Prostate gland (tissue), 2 donors: ENCODE data around the gene FAM161B. TPM values are rescaled to one million over a fixed set of nuclear protein-coding genes. Genes with fewer than 3 reads are reported as not detected.

Source experiments
- DNase-seq: peaks from one replicate; pipeline ENCODE4 v3.0.0-alpha.2; 2019; ENCODE audit warnings: low spot score
- H3K27ac ChIP-seq, 2 donors: fragments of 200-600 bp; sonication (generic); 2 replicates each; pipeline ENCODE4 v1.5.1; 2017 to 2019
- H3K27me3 ChIP-seq: fragments of 200-600 bp; sonication (generic); replicated peaks from 2 replicates; pipeline ENCODE4 v1.5.1; 2019; ENCODE audit not compliant: insufficient read depth
- H3K36me3 ChIP-seq, 2 donors: fragments of 200-600 bp; sonication (generic); 1 replicate in 1 of 2; 2 replicates in 1 of 2; pipeline versions ENCODE4 v1.5.1 to v1.8.1; 2017 to 2019
- H3K4me1 ChIP-seq: fragments of 200-600 bp; sonication (generic); replicated peaks from 2 replicates; pipeline ENCODE4 v1.5.1; 2019
- H3K4me3 ChIP-seq, 2 donors: fragments of 200-600 bp; sonication (generic); 2 replicates each; pipeline ENCODE4 v1.5.1; 2017 to 2019
- H3K9me3 ChIP-seq: fragments of 200-600 bp; sonication (generic); 2 replicates; pipeline ENCODE4 v1.5.1; 2017
- CTCF ChIP-seq, 4 experiments: fragments of 200-600 bp in 2 of 4; fragments of 450-650 bp in 2 of 4; sonication (generic) in 2 of 4; IDR thresholded peaks; 1 replicate in 3 of 4; 2 replicates in 1 of 4; pipeline ENCODE4 v1.5.1; 2016 to 2019; ENCODE audit warnings: antibody characterized with exemption in 4 of 4, mild to moderate bottlenecking in 2 of 4, moderate library complexity in 2 of 4
- POLR2A ChIP-seq: fragments of 450-650 bp; IDR thresholded peaks from one replicate; pipeline ENCODE4 v1.6.1; 2016; ENCODE audit warnings: antibody characterized with exemption, mild to moderate bottlenecking
- POLR2AphosphoS5 ChIP-seq: sonication (generic); formaldehyde crosslinking; IDR thresholded peaks from one replicate; pipeline ENCODE4 v1.6.1; 2017; ENCODE audit warnings: antibody characterized with exemption
- WGBS: methylation state at CpG from one replicate; pipeline ENCODE4 v1.1.5; 2018; 5-methylcytosine and 5-hydroxymethylcytosine counted together
- intact Hi-C: fragments of 100-400 bp; cut with DNase I; formaldehyde crosslinking; loops from one replicate; pipeline ENCODE4 v1.14.2; 2022
- total RNA-seq, 2 donors: library from RNA; depleted of rRNA; stranded (reverse); fragments of >200 nt; gene quantifications; one replicate each; pipeline ENCODE4 v1.1.0, GENCODE V29; 2016

The FAM161B gene
- total RNA-seq, 2 donors from 2014 or later = 9.3 to 13.8 TPM

- intact Hi-C loops = no loop called here
- Histone ChIP-seq H3K27ac (peak overlapping the region; percentile 51 to 70), H3K9me3 (no peaks in the 10 kb centered on the region), H3K4me1 (no peaks in the 10 kb centered on the region), H3K27me3 (no peaks in the 10 kb centered on the region), H3K36me3 (no peaks in the 10 kb centered on the region), H3K4me3 (no peak overlapping the region)
- TF ChIP-seq CTCF (IDR thresholded peaks at IDR 0.05) (no peak), POLR2A (no peak), POLR2AphosphoS5 (peak; percentile 24)
- 27% methylated on average over 4 of the region's 4 CpGs for WGBS
- no peak for DNase-seq
Observed at GRCh38 chr14:73977896-73978295, 28.0 kb upstream of the FAM161B start.

- H3K36me3 ChIP-seq = no peaks in the 10 kb centered on the region
- intact Hi-C loops = no loop called here
Observed at GRCh38 chr14:73976125-73976524, 26.2 kb upstream of the FAM161B start.

GRCh38 chr14:73973497-73973896, 23.6 kb upstream of the FAM161B start:
- Histone ChIP-seq H3K36me3 (peaks cover 0 to 4% of the 10 kb centered on the region in 2 donors), H3K4me3 (no peak overlapping the region), H3K4me1 (no peaks in the 10 kb centered on the region), H3K27me3 (no peaks in the 10 kb centered on the region), H3K27ac (no peak overlapping the region), H3K9me3 (no peaks in the 10 kb centered on the region)
- TF ChIP-seq POLR2A (no peak), CTCF (IDR thresholded peaks at IDR 0.05) (no peak)
- intact Hi-C loops = no loop called here
- no peak for DNase-seq
- 87% methylated on average over 2 of the region's 2 CpGs for WGBS

More at GRCh38 chr14:73976125-73976524, 26.2 kb upstream of the FAM161B start:
- no peaks in the 10 kb centered on the region for H3K9me3 ChIP-seq
- no peak overlapping the region for H3K27ac ChIP-seq
- 79% methylated on average over 6 of the region's 6 CpGs for WGBS
- H3K4me1 ChIP-seq = no peaks in the 10 kb centered on the region
- TF ChIP-seq POLR2AphosphoS5 = no peak
- no peak for TF ChIP-seq CTCF (IDR thresholded peaks at IDR 0.05)
- no peak for TF ChIP-seq POLR2A
- DNase-seq = no peak
- no peaks in the 10 kb centered on the region for H3K27me3 ChIP-seq
- no peak overlapping the region for H3K4me3 ChIP-seq

GRCh38 chr14:73968885-73969284, 19.0 kb upstream of the FAM161B start:
- intact Hi-C loops = no loop called here
- H3K36me3 ChIP-seq = peaks cover 0 to 4% of the 10 kb centered on the region in 2 donors
- H3K27me3 ChIP-seq = no peaks in the 10 kb centered on the region
- no peak overlapping the region for H3K4me3 ChIP-seq
- H3K27ac ChIP-seq = no peak overlapping the region
- H3K9me3 ChIP-seq = no peaks in the 10 kb centered on the region
- no peaks in the 10 kb centered on the region for H3K4me1 ChIP-seq
- TF ChIP-seq POLR2A (no peak), POLR2AphosphoS5 (no peak), CTCF (IDR thresholded peaks at IDR 0.05) (no peak)
- DNase-seq = no peak
- WGBS = 86% methylated on average over 2 of the region's 2 CpGs

- Histone ChIP-seq H3K27me3 (no peaks in the 10 kb centered on the region), H3K27ac (no peak overlapping the region), H3K36me3 (peaks cover 4 to 11% of the 10 kb centered on the region in 2 donors), H3K4me3 (no peak overlapping the region), H3K4me1 (no peaks in the 10 kb centered on the region), H3K9me3 (no peaks in the 10 kb centered on the region)
- no peak for DNase-seq
- intact Hi-C loops = no loop called here
- TF ChIP-seq CTCF (IDR thresholded peaks at IDR 0.05) (no peak), POLR2A (no peak), POLR2AphosphoS5 (no peak)
- WGBS = 95% methylated on average over 4 of the region's 4 CpGs
Observed at GRCh38 chr14:73965216-73965615, 15.3 kb upstream of the FAM161B start.
